B cell (primary cell): ENCODE results near the gene OPN4. TPM values are rescaled to one million over a fixed set of nuclear protein-coding genes. Genes with fewer than 3 reads are reported as not detected.

Experiments used
- ATAC-seq: fragments of 200-7000 bp; cut with Tn5 transposase; one replicate; pipeline ENCODE4 v1.10.0; 2021; ENCODE audit warnings: low read depth, mild to moderate bottlenecking, moderate number of reproducible peaks, moderate library complexity
- CTCF ChIA-PET: fragments of 350-600 bp; sonication (Branson Sonifier 250); formaldehyde crosslinking; loops from one replicate; lab custom pipeline; 2021; ENCODE audit warnings: antibody characterized with exemption, inconsistent platforms; lab: Charles Lee
- POLR2A ChIA-PET: fragments of 350-600 bp; sonication (Branson Sonifier 250); formaldehyde crosslinking; loops from one replicate; lab custom pipeline; 2021; ENCODE audit warnings: antibody characterized with exemption; lab: Charles Lee
- DNase-seq: peaks from one replicate; pipeline ENCODE4 v3.0.0; 2013
- H2AFZ ChIP-seq: 2 replicates; pipeline ENCODE4 v1.6.1; 2012; ENCODE audit warnings: mild to moderate bottlenecking, low read depth, low read length; ENCODE audit not compliant: insufficient read depth, poor library complexity, severe bottlenecking
- H3K27ac ChIP-seq, 2 donors: 1 replicate in 1 of 2; 2 replicates in 1 of 2; pipeline ENCODE4 v1.5.1; 2012 to 2013; ENCODE audit warnings: low read length in 2 of 2, mild to moderate bottlenecking in 2 of 2, moderate library complexity in 1 of 2
- H3K27me3 ChIP-seq, 4 experiments: fragments of 200-600 bp in 1 of 4; sonication (generic) in 1 of 4; replicated peaks in 1 of 4; 1 replicate in 2 of 4; 2 replicates in 2 of 4; pipeline versions ENCODE4 v1.6.1 to v1.7.0; 2013 to 2016; ENCODE audit warnings: low read length in 3 of 4, mild to moderate bottlenecking in 2 of 4, mixed read lengths in 1 of 4, moderate library complexity in 1 of 4; ENCODE audit not compliant: insufficient read depth in 4 of 4, control insufficient read depth in 3 of 4; ENCODE audit errors: control extremely low read depth in 1 of 4
- H3K36me3 ChIP-seq, 2 experiments: replicated peaks in 1 of 2; 1 replicate in 1 of 2; 2 replicates in 1 of 2; pipeline versions ENCODE4 v1.6.1 to v1.7.1; 2013; ENCODE audit warnings: low read length in 1 of 2; ENCODE audit not compliant: insufficient read depth in 2 of 2, control insufficient read depth in 1 of 2; ENCODE audit errors: control extremely low read depth in 1 of 2, extremely low read depth in 1 of 2
- H3K4me1 ChIP-seq, 2 donors: fragments of 200-600 bp in 1 of 2; sonication (generic) in 1 of 2; 1 replicate in 1 of 2; 2 replicates in 1 of 2; pipeline versions ENCODE4 v1.5.1 to v1.6.1; 2013 to 2017; ENCODE audit warnings: low read length in 2 of 2; ENCODE audit not compliant: control insufficient read depth in 2 of 2, insufficient read depth in 2 of 2
- H3K4me2 ChIP-seq: replicated peaks from 2 replicates; pipeline ENCODE3; 2012; ENCODE audit warnings: mild to moderate bottlenecking, low read depth, low read length; ENCODE audit not compliant: poor library complexity, severe bottlenecking
- H3K4me3 ChIP-seq, 5 experiments: fragments of 200-600 bp in 1 of 5; sonication (generic) in 1 of 5; 1 replicate in 3 of 5; 2 replicates in 2 of 5; pipeline versions ENCODE4 v1.5.1 to v1.7.0; 2011 to 2016; ENCODE audit warnings: low read length in 4 of 5, mild to moderate bottlenecking in 4 of 5, low read depth in 2 of 5, control low read depth in 1 of 5, moderate library complexity in 1 of 5; ENCODE audit not compliant: insufficient read depth in 1 of 5; ENCODE audit errors: control extremely low read depth in 1 of 5, extremely low read depth in 1 of 5
- H3K79me2 ChIP-seq: fragments of 200-600 bp; sonication (generic); one replicate; pipeline ENCODE4 v1.6.0; 2016; ENCODE audit warnings: low read length; ENCODE audit not compliant: control insufficient read depth, insufficient read depth
- H3K9ac ChIP-seq: fragments of 200-600 bp; sonication (generic); 2 replicates; pipeline ENCODE4 v1.6.1; 2017; ENCODE audit warnings: mild to moderate bottlenecking, low read length, moderate library complexity
- H3K9me3 ChIP-seq, 3 donors: one replicate each; pipeline versions ENCODE4 v1.6.1 to v1.7.1; 2013; ENCODE audit warnings: low read length in 2 of 3; ENCODE audit not compliant: control insufficient read depth in 2 of 3, insufficient read depth in 1 of 3; ENCODE audit errors: control extremely low read depth in 1 of 3
- H4K20me1 ChIP-seq: 2 replicates; pipeline ENCODE4 v1.6.0; 2012; ENCODE audit warnings: mild to moderate bottlenecking, low read length; ENCODE audit not compliant: insufficient read depth, control insufficient read depth, poor library complexity, severe bottlenecking
- H3K27ac Mint-ChIP-seq: one replicate; pipeline ENCODE4 v1.8.0; 2021; ENCODE audit warnings: mixed read lengths
- H3K27me3 Mint-ChIP-seq: one replicate; pipeline ENCODE4 v1.8.0; 2021; ENCODE audit warnings: mixed read lengths
- H3K4me1 Mint-ChIP-seq: one replicate; pipeline ENCODE4 v1.8.0; 2021; ENCODE audit warnings: mixed read lengths
- H3K4me3 Mint-ChIP-seq: one replicate; pipeline ENCODE4 v1.8.0; 2021; ENCODE audit warnings: mixed read lengths
- H3K9me3 Mint-ChIP-seq: one replicate; pipeline ENCODE4 v1.8.0; 2022; ENCODE audit warnings: mixed read lengths; ENCODE audit not compliant: insufficient read depth
- EZH2 ChIP-seq: IDR thresholded peaks from 2 replicates; pipeline ENCODE4 v1.6.1; 2012; ENCODE audit warnings: borderline replicate concordance, low read depth, mild to moderate bottlenecking, moderate library complexity, low read length; ENCODE audit not compliant: insufficient read depth, poor library complexity, severe bottlenecking
- WGBS: methylation state at CpG from one replicate; pipeline ENCODE4 v1.1.5; 2013; ENCODE audit warnings: missing lambda C conversion rate; ENCODE audit not compliant: insufficient coverage; 5-methylcytosine and 5-hydroxymethylcytosine counted together
- intact Hi-C: fragments of 100-400 bp; cut with micrococcal nuclease; formaldehyde crosslinking; loops from one replicate; pipeline ENCODE4 v1.10.0; 2022
- polyA plus RNA-seq: library from polyadenylated mRNA; depleted of rRNA; stranded (reverse); fragments of >200 nt; gene quantifications from 2 replicates; pipeline ENCODE4 v1.2.3, GENCODE V29; 2012
- total RNA-seq, 2 donors: library from RNA; stranded (reverse); fragments of 120-200 nt in 1 of 2; gene quantifications; 1 replicate in 1 of 2; 2 replicates in 1 of 2; pipeline versions ENCODE4 v1.2.3 to v1.2.4, GENCODE V29; 2013 to 2022
- TF ChIP-seq, protein P1 (sequence below): fragments of 200-600 bp; IDR thresholded peaks from one replicate; pipeline ENCODE4 v1.8.0; 2022; ENCODE audit warnings: antibody characterized with exemption, mild to moderate bottlenecking

Gene OPN4
- total and polyA plus RNA-seq, 2 donors (not counting 1 experiment from before 2014, with no cell fraction given), result not detected

DNA sequence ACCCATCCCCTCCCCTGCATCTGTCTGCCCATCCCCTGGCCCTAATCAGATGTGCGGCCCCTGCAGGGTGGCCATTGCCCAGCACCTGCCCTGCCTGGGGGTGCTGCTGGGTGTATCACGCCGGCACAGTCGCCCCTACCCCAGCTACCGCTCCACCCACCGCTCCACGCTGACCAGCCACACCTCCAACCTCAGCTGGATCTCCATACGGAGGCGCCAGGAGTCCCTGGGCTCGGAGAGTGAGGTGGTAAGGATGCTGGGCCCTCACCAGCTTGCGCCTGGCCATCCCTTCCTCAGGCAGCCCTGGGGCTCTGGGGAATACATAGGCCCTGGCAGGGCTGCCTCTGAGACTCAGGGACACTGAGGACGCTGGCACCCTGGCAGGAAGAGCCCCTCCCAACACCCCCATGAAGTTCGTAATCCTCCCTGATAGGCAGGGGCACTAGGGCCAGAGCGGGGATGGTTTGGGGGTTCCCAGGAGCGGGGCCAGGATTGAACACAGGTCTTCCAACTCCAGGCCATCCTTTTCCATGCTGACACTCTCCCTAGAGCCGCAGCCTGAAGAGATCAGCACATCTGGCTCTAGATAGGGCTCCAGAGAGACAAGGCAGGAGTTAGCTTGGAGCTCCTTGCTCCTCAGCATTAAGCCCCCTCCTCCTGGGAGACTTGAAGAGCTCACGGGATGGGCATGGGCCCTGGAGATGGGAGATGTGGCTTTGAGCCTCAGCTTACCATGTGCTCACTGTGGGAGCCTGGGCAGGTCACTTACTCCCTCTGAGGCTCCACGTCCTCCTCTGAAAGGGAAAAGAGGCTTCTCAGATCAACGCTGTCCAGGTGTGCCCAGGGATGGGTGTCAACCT, 8.1 kb downstream of the OPN4 start:
- Histone ChIP-seq H3K4me1 (no peaks in the 10 kb centered on the region), H3K27me3 (no peaks in the 10 kb centered on the region), H3K9ac (no peak overlapping the region), H3K4me2 (no peak overlapping the region), H3K27ac (no peak overlapping the region), H3K4me3 (no peak overlapping the region), H4K20me1 (no peaks in the 10 kb centered on the region), H3K9me3 (no peaks in the 10 kb centered on the region), H3K36me3 (no peaks in the 10 kb centered on the region), H2AFZ (no peak overlapping the region), H3K79me2 (no peaks in the 10 kb centered on the region)
- H3K27me3 Mint-ChIP-seq, result no peaks in the 10 kb centered on the region
- ATAC-seq (no peak), DNase-seq (no peak)
- TF ChIP-seq EZH2, result no peak
- TF ChIP-seq, protein P1, sequence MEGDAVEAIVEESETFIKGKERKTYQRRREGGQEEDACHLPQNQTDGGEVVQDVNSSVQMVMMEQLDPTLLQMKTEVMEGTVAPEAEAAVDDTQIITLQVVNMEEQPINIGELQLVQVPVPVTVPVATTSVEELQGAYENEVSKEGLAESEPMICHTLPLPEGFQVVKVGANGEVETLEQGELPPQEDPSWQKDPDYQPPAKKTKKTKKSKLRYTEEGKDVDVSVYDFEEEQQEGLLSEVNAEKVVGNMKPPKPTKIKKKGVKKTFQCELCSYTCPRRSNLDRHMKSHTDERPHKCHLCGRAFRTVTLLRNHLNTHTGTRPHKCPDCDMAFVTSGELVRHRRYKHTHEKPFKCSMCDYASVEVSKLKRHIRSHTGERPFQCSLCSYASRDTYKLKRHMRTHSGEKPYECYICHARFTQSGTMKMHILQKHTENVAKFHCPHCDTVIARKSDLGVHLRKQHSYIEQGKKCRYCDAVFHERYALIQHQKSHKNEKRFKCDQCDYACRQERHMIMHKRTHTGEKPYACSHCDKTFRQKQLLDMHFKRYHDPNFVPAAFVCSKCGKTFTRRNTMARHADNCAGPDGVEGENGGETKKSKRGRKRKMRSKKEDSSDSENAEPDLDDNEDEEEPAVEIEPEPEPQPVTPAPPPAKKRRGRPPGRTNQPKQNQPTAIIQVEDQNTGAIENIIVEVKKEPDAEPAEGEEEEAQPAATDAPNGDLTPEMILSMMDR, result no peak
- intact Hi-C loops, result no loop called here
- no peak overlapping the region for H3K4me3 Mint-ChIP-seq
- ChIA-PET POLR2A (interaction anchor here (0.6 kb wide), 1 partner anchor 137 kb away, joined by 4 read pairs; no protein-coding TSS in a partner anchor), CTCF (no interaction called here)
- no peaks in the 10 kb centered on the region for H3K4me1 Mint-ChIP-seq
- H3K9me3 Mint-ChIP-seq, result no peaks in the 10 kb centered on the region
- WGBS, result 89% methylated on average over 11 of the region's 19 CpGs
- no peak overlapping the region for H3K27ac Mint-ChIP-seq

DNA sequence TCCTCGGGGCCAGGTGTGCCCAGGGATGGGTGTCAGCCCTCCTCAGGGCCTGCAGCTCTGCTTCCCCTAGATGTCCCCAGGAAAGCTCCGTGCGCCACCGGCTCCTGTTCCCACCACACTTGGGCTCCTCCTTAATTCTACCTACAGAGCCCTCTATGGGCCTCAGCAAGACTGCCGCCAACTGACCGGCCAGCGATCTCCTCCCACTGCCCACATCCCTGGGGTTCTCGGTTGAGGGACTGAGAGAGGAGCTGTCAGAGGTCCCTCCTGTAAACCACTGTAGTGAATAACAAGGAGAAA, 8.6 kb downstream of the OPN4 start:
- Histone ChIP-seq H3K9me3 (no peaks in the 10 kb centered on the region), H3K4me3 (no peak overlapping the region), H3K4me2 (no peak overlapping the region), H3K27ac (no peak overlapping the region), H3K9ac (no peak overlapping the region), H3K27me3 (no peaks in the 10 kb centered on the region), H4K20me1 (no peaks in the 10 kb centered on the region), H3K79me2 (no peaks in the 10 kb centered on the region), H3K4me1 (no peaks in the 10 kb centered on the region), H3K36me3 (no peaks in the 10 kb centered on the region), H2AFZ (no peak overlapping the region)
- Mint-ChIP-seq H3K27me3 (no peaks in the 10 kb centered on the region), H3K4me1 (no peaks in the 10 kb centered on the region), H3K9me3 (no peaks in the 10 kb centered on the region), H3K27ac (no peak overlapping the region), H3K4me3 (no peak overlapping the region)
- intact Hi-C loops, result no loop called here
- ATAC-seq (no peak), DNase-seq (no peak)
- POLR2A ChIA-PET, result no interaction called here
- TF ChIP-seq, protein P1, result no peak
- CTCF ChIA-PET, result no interaction called here
- WGBS, result 97% methylated on average over 5 of the region's 8 CpGs
